ENCODE measurements around the gene SPIC.

SPIC gene

DNA sequence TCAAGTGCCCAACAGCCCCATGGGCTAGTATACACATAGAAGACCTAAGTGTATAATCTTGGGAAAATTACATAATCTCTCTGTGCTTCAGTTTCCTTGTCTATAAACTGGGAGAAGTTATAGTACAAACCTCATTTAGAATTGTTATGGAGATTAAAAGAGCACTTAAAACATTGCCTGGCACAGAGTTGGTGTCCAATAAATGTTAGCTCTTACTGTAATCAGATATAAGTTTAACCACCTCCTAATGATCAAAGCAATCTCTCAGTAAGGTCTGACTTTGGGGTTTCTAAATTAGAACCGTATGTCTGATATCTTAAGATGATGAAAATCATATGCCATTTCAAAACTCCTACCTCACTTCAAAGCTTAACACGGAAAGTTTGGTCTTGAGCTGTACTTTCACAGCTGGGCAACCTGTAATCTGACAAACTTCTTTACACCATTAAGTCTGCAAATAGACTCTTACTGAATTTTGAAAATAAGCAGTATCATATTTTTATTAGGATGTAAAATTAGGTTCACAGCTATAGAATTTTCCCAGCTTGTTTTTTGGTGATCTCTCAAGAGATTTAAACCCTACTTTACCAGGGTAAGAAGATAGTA, 61.0 kb downstream of the SPIC start:
- DNase-seq (ENCODE audit: low spot score), result no peak

Measured in kidney capillary endothelial cell (primary cell).